ENCODE measurements around the gene NFATC4. TPM values are rescaled to one million over a fixed set of nuclear protein-coding genes. Genes with fewer than 3 reads are reported as not detected.

The NFATC4 gene
- total RNA-seq, 1 donor from 2014 or later, result 298 TPM

- no peak for DNase-seq (ENCODE audit: low spot score in 2 of 2, unreplicated experiment in 2 of 2)
- Mint-ChIP-seq H3K36me3 (no peaks in the 10 kb centered on the region), H3K4me1 (peaks cover 45% of the 10 kb centered on the region)
Observed at GRCh38 chr14:24388474-24389179, 20.6 kb downstream of the NFATC4 start.

GRCh38 chr14:24389226-24389848, 21.4 kb downstream of the NFATC4 start:
- peak overlapping the region; percentile 61 for H3K27ac Mint-ChIP-seq
- H3K27me3 Mint-ChIP-seq (ENCODE audit: low read depth), result no peaks in the 10 kb centered on the region
- TF ChIP-seq CTCF (IDR thresholded peaks at IDR 0.05; ENCODE audit: unreplicated experiment), result no peak
- DNase-seq (ENCODE audit: low spot score in 2 of 2, unreplicated experiment in 2 of 2), result no peak
- H3K4me1 Mint-ChIP-seq, result peaks cover 52% of the 10 kb centered on the region
- H3K4me3 Mint-ChIP-seq, result no peak overlapping the region
- no peaks in the 10 kb centered on the region for H3K9me3 Mint-ChIP-seq
- no peaks in the 10 kb centered on the region for H3K36me3 Mint-ChIP-seq

More at GRCh38 chr14:24388474-24389179, 20.6 kb downstream of the NFATC4 start:
- no peaks in the 10 kb centered on the region for H3K9me3 Mint-ChIP-seq
- H3K27ac Mint-ChIP-seq, result peak overlapping the region; percentile 61
- no peak overlapping the region for H3K4me3 Mint-ChIP-seq
- no peaks in the 10 kb centered on the region for H3K27me3 Mint-ChIP-seq (ENCODE audit: low read depth)
- TF ChIP-seq CTCF (IDR thresholded peaks at IDR 0.05; ENCODE audit: unreplicated experiment), result no peak

- Mint-ChIP-seq H3K4me3 (no peak overlapping the region), H3K9me3 (no peaks in the 10 kb centered on the region), H3K36me3 (no peaks in the 10 kb centered on the region), H3K4me1 (peaks cover 59% of the 10 kb centered on the region), H3K27ac (peak overlapping the region; percentile 87), H3K27me3 (ENCODE audit: low read depth) (no peaks in the 10 kb centered on the region)
- no peak for DNase-seq (ENCODE audit: low spot score in 2 of 2, unreplicated experiment in 2 of 2)
- TF ChIP-seq CTCF (IDR thresholded peaks at IDR 0.05; ENCODE audit: unreplicated experiment), result no peak
Observed at GRCh38 chr14:24390701-24391468, 22.9 kb downstream of the NFATC4 start.

GRCh38 chr14:24392325-24393091, 24.5 kb downstream of the NFATC4 start:
- H3K27ac Mint-ChIP-seq, result peak overlapping the region; percentile 85
- H3K4me1 Mint-ChIP-seq, result peaks cover 70% of the 10 kb centered on the region
- peaks cover 5% of the 10 kb centered on the region for H3K9me3 Mint-ChIP-seq
- TF ChIP-seq CTCF (IDR thresholded peaks at IDR 0.05; ENCODE audit: unreplicated experiment), result no peak
- H3K36me3 Mint-ChIP-seq, result no peaks in the 10 kb centered on the region
- no peaks in the 10 kb centered on the region for H3K27me3 Mint-ChIP-seq (ENCODE audit: low read depth)
- DNase-seq (ENCODE audit: low spot score in 2 of 2, unreplicated experiment in 2 of 2), result no peak
- peak overlapping the region; percentile 22 for H3K4me3 Mint-ChIP-seq

- Mint-ChIP-seq H3K27ac (peak overlapping the region; percentile 77), H3K27me3 (ENCODE audit: low read depth) (no peaks in the 10 kb centered on the region), H3K9me3 (peaks cover 5% of the 10 kb centered on the region), H3K36me3 (no peaks in the 10 kb centered on the region), H3K4me3 (peak overlapping the region; percentile 10), H3K4me1 (peaks cover 69% of the 10 kb centered on the region)
- no peak for DNase-seq (ENCODE audit: low spot score in 2 of 2, unreplicated experiment in 2 of 2)
- no peak for TF ChIP-seq CTCF (IDR thresholded peaks at IDR 0.05; ENCODE audit: unreplicated experiment)
Observed at GRCh38 chr14:24394275-24394674, 26.3 kb downstream of the NFATC4 start.

All from mesothelial cell of epicardium (in vitro differentiated cells).